ENCODE measurements around the gene CSRNP3.

- no peak for TF ChIP-seq EP300 (IDR thresholded peaks at IDR 0.05)
- TF ChIP-seq, protein P1, sequence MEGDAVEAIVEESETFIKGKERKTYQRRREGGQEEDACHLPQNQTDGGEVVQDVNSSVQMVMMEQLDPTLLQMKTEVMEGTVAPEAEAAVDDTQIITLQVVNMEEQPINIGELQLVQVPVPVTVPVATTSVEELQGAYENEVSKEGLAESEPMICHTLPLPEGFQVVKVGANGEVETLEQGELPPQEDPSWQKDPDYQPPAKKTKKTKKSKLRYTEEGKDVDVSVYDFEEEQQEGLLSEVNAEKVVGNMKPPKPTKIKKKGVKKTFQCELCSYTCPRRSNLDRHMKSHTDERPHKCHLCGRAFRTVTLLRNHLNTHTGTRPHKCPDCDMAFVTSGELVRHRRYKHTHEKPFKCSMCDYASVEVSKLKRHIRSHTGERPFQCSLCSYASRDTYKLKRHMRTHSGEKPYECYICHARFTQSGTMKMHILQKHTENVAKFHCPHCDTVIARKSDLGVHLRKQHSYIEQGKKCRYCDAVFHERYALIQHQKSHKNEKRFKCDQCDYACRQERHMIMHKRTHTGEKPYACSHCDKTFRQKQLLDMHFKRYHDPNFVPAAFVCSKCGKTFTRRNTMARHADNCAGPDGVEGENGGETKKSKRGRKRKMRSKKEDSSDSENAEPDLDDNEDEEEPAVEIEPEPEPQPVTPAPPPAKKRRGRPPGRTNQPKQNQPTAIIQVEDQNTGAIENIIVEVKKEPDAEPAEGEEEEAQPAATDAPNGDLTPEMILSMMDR (IDR thresholded peaks at IDR 0.05) = no peak
Observed at GRCh38 chr2:165647409-165647808, 177.9 kb downstream of the CSRNP3 start.

All from tibial nerve (tissue), 4 donors.